AG20443 (cell line): ENCODE measurements around the gene ANKRD62.
"Not testable (repeated sequence)": the region's sequence is repeated elsewhere in the genome, so short reads cannot be mapped to it uniquely, and the experiment has no call there.

ENCODE experiments used
- DNase-seq: peaks from one replicate; pipeline ENCODE4 v3.0.0; 2012; ENCODE audit warnings: low spot score, mixed read lengths

Gene ANKRD62

GRCh38 chr18:12066910-12067511, 26.6 kb upstream of the ANKRD62 start:
- no peak for DNase-seq

GRCh38 chr18:12067671-12068070, 26.0 kb upstream of the ANKRD62 start:
- no peak for DNase-seq

- DNase-seq, result not testable (repeated sequence)
Observed at GRCh38 chr18:12068316-12068949, 25.2 kb upstream of the ANKRD62 start.

GRCh38 chr18:12068950-12069320, 24.7 kb upstream of the ANKRD62 start:
- DNase-seq, result no peak

GRCh38 chr18:12071066-12071465, 22.6 kb upstream of the ANKRD62 start:
- not testable (repeated sequence) for DNase-seq

GRCh38 chr18:12072996-12073395, 20.6 kb upstream of the ANKRD62 start:
- no peak for DNase-seq

GRCh38 chr18:12074736-12075135, 18.9 kb upstream of the ANKRD62 start:
- DNase-seq, result no peak

- DNase-seq, result peak; percentile 68
Observed at GRCh38 chr18:12076424-12077140, 17.1 kb upstream of the ANKRD62 start.

GRCh38 chr18:12077994-12078393, 15.6 kb upstream of the ANKRD62 start:
- DNase-seq, result not testable (repeated sequence)

- no peak for DNase-seq
Observed at GRCh38 chr18:12079491-12080237, 14.0 kb upstream of the ANKRD62 start.

- no peak for DNase-seq
Observed at GRCh38 chr18:12085136-12085535, 8.5 kb upstream of the ANKRD62 start.

- no peak for DNase-seq
Observed at GRCh38 chr18:12085786-12086185, 7.9 kb upstream of the ANKRD62 start.

GRCh38 chr18:12086249-12086648, 7.4 kb upstream of the ANKRD62 start:
- DNase-seq, result no peak

- DNase-seq, result no peak
Observed at GRCh38 chr18:12086677-12087470, 6.8 kb upstream of the ANKRD62 start.

- DNase-seq, result no peak
Observed at GRCh38 chr18:12087471-12088025, 6.1 kb upstream of the ANKRD62 start.

GRCh38 chr18:12088096-12088495, 5.5 kb upstream of the ANKRD62 start:
- DNase-seq, result no peak

- no peak for DNase-seq
Observed at GRCh38 chr18:12088731-12089375, 4.8 kb upstream of the ANKRD62 start.

GRCh38 chr18:12091538-12092141, 2.0 kb upstream of the ANKRD62 start:
- no peak for DNase-seq

GRCh38 chr18:12092398-12093229, 1.0 kb upstream of the ANKRD62 start:
- no peak for DNase-seq

GRCh38 chr18:12098374-12098773, 4.7 kb downstream of the ANKRD62 start:
- DNase-seq, result no peak
